OCI-LY1 (cell line): ENCODE data around the gene DDX51.

Experiments
- H2AFZ ChIP-seq: fragments of 200-600 bp; sonication (generic), shearing (Covaris generic); 2 replicates; pipeline ENCODE4 v1.6.0; 2014; ENCODE audit warnings: antibody characterized with exemption, mild to moderate bottlenecking, low read length
- H3F3A ChIP-seq: fragments of 200-600 bp; sonication (generic), shearing (Covaris generic); 2 replicates; pipeline ENCODE4 v1.6.0; 2014; ENCODE audit warnings: mild to moderate bottlenecking, antibody characterized with exemption, low read length, moderate library complexity; ENCODE audit not compliant: insufficient read depth
- H3K27ac ChIP-seq: fragments of 200-600 bp; sonication (generic); 2 replicates; pipeline ENCODE4 v1.5.1; 2014; ENCODE audit warnings: low read length, mixed run types, mild to moderate bottlenecking, low read depth; ENCODE audit not compliant: poor library complexity, severe bottlenecking
- H3K27me3 ChIP-seq: fragments of 200-600 bp; sonication (generic); 2 replicates; pipeline ENCODE4 v1.6.0; 2014; ENCODE audit warnings: antibody characterized with exemption, mild to moderate bottlenecking, low read length, moderate library complexity; ENCODE audit not compliant: insufficient read depth
- H3K36me3 ChIP-seq: fragments of 200-600 bp; sonication (generic); 2 replicates; pipeline ENCODE4 v1.6.1; 2014; ENCODE audit warnings: mild to moderate bottlenecking, antibody characterized with exemption, low read length, moderate library complexity, mixed read lengths; ENCODE audit not compliant: insufficient read depth
- H3K4me1 ChIP-seq: fragments of 200-600 bp; sonication (generic); 2 replicates; pipeline ENCODE4 v1.5.1; 2014; ENCODE audit warnings: mild to moderate bottlenecking, low read length, moderate library complexity; ENCODE audit not compliant: insufficient read depth, severe bottlenecking
- H3K4me2 ChIP-seq: fragments of 200-600 bp; sonication (generic), shearing (Covaris generic); 2 replicates; pipeline ENCODE4 v1.6.1; 2014; ENCODE audit warnings: low read length
- H3K4me3 ChIP-seq: fragments of 200-600 bp; sonication (generic); 2 replicates; pipeline ENCODE4 v1.5.1; 2014; ENCODE audit warnings: low read length, low read depth, mild to moderate bottlenecking, mixed read lengths; ENCODE audit not compliant: poor library complexity, severe bottlenecking
- H3K79me2 ChIP-seq: fragments of 200-600 bp; shearing (Covaris generic); 2 replicates; pipeline ENCODE4 v1.6.1; 2016; ENCODE audit warnings: mixed run types, low read length, mixed read lengths; ENCODE audit not compliant: insufficient read depth
- H3K9ac ChIP-seq: fragments of 200-600 bp; sonication (generic), shearing (Covaris generic); 2 replicates; pipeline ENCODE4 v1.6.1; 2014; ENCODE audit warnings: mild to moderate bottlenecking, low read length, mixed read lengths
- H3K9me2 ChIP-seq: fragments of 200-600 bp; sonication (generic), shearing (Covaris generic); 2 replicates; pipeline ENCODE4 v1.6.1; 2014; ENCODE audit warnings: low read depth, mild to moderate bottlenecking, low read length, mixed read lengths
- H3K9me3 ChIP-seq: fragments of 200-600 bp; shearing (Covaris generic); 2 replicates; pipeline ENCODE4 v1.6.1; 2014; ENCODE audit warnings: low read length, mixed read lengths
- H4K20me1 ChIP-seq: fragments of 200-600 bp; sonication (generic), shearing (Covaris generic); 2 replicates; pipeline ENCODE4 v1.6.0; 2016; ENCODE audit warnings: mild to moderate bottlenecking, low read length; ENCODE audit not compliant: insufficient read depth
- CTCF ChIP-seq: fragments of 200-600 bp; sonication (generic), shearing (Covaris generic); IDR thresholded peaks from 2 replicates; pipeline ENCODE4 v1.5.1; 2017; ENCODE audit warnings: mild to moderate bottlenecking, antibody characterized with exemption, low read length, moderate library complexity, mixed read lengths
- EZH2 ChIP-seq: fragments of 200-600 bp; sonication (generic), shearing (Covaris generic); IDR thresholded peaks from 2 replicates; pipeline ENCODE4 v1.8.0; 2017; ENCODE audit warnings: borderline replicate concordance, mixed run types, mild to moderate bottlenecking, antibody characterized with exemption, low read length, moderate library complexity, mixed read lengths

DDX51 gene

GRCh38 chr12:132190012-132190755, 46.1 kb upstream of the DDX51 start:
- no peak for TF ChIP-seq CTCF
- Histone ChIP-seq H3K4me3 (peak overlapping the region; percentile 62), H3K27me3 (no peaks in the 10 kb centered on the region; the same call in 1 of the 2 replicates), H2AFZ (no peak overlapping the region), H3K9me3 (peaks cover 7% of the 10 kb centered on the region), H3F3A (no peaks in the 10 kb centered on the region), H3K9ac (peak overlapping the region; percentile 59), H3K36me3 (no peaks in the 10 kb centered on the region), H3K79me2 (no peaks in the 10 kb centered on the region), H3K27ac (no peak overlapping the region), H3K4me2 (peak overlapping the region; percentile 72), H3K4me1 (peaks cover 8% of the 10 kb centered on the region), H4K20me1 (no peaks in the 10 kb centered on the region), H3K9me2 (no peaks in the 10 kb centered on the region)

GRCh38 chr12:132189378-132190011, 45.4 kb upstream of the DDX51 start:
- Histone ChIP-seq H2AFZ (no peak overlapping the region), H3K79me2 (no peaks in the 10 kb centered on the region), H3K9ac (peak overlapping the region; percentile 59), H3K27me3 (no peaks in the 10 kb centered on the region; the same call in 1 of the 2 replicates), H3K4me1 (peaks cover 8% of the 10 kb centered on the region), H3K4me3 (peak overlapping the region; percentile 62), H3K4me2 (peak overlapping the region; percentile 72), H3K27ac (no peak overlapping the region), H4K20me1 (no peaks in the 10 kb centered on the region), H3F3A (no peaks in the 10 kb centered on the region), H3K36me3 (no peaks in the 10 kb centered on the region), H3K9me2 (no peaks in the 10 kb centered on the region), H3K9me3 (peaks cover 5% of the 10 kb centered on the region)
- TF ChIP-seq CTCF (no peak), EZH2 (no peak)

- Histone ChIP-seq H3F3A (no peaks in the 10 kb centered on the region), H3K27ac (no peak overlapping the region), H4K20me1 (no peaks in the 10 kb centered on the region), H3K9me3 (no peaks in the 10 kb centered on the region; the same call in 1 of the 2 replicates), H3K4me1 (peaks cover 8% of the 10 kb centered on the region), H3K79me2 (no peaks in the 10 kb centered on the region), H2AFZ (no peak overlapping the region), H3K4me2 (peak overlapping the region; percentile 72), H3K9ac (peak overlapping the region; percentile 43; the same call in 1 of the 2 replicates), H3K9me2 (no peaks in the 10 kb centered on the region), H3K36me3 (no peaks in the 10 kb centered on the region), H3K27me3 (no peaks in the 10 kb centered on the region; the same call in 1 of the 2 replicates), H3K4me3 (peak overlapping the region; percentile 62)
- TF ChIP-seq EZH2: no peak
- no peak for TF ChIP-seq CTCF
These were observed 44.8 kb upstream of the DDX51 start for GRCh38 chr12:132188916-132189325.
